Measurements from ENCODE around the gene IPO8. TPM values are rescaled to one million over a fixed set of nuclear protein-coding genes. Genes with fewer than 3 reads are reported as not detected.
A peak's percentile ranks its signal among the peaks of the same experiment; 100 is the strongest.
"Not testable (repeated sequence)": the region's sequence is repeated elsewhere in the genome, so short reads cannot be mapped to it uniquely, and the experiment has no call there.

IPO8 gene
- polyA plus RNA-seq, 5 donors = 34.5 to 54.9 (median 50.3) TPM

DNA sequence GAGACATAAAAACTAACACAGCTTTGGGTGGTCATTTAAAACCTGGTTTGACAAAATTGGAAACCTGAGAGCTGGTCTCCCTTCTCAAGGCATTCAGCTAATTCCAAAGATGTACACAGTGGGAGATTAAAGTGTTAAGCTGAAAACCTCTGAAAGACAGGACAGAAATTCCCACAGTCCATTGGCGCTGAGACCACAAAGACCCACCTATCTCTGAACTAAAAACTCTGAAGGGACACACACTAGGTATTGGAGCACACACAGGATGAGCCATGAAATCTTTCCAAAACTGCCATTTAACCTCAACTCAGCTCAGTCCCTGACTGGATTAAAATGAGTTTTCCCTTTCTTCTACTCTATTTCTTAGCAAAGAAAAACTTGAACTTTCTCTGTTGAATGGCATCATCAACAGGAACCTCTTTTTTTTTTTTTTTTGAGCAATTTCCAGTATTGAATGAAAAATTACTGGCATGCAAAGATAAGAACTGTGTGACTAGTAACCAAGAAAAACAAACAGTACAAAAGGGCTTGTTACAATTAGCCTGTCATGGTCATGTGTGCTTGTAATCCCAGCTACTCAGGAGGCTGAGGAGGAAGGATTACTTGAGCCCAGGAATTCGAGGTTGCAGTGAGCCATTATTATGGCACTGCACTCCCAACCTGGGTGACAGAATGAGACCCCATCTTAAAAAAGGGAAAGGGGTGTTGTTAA, 82.4 kb downstream of the IPO8 start:
- no peak for DNase-seq

DNA sequence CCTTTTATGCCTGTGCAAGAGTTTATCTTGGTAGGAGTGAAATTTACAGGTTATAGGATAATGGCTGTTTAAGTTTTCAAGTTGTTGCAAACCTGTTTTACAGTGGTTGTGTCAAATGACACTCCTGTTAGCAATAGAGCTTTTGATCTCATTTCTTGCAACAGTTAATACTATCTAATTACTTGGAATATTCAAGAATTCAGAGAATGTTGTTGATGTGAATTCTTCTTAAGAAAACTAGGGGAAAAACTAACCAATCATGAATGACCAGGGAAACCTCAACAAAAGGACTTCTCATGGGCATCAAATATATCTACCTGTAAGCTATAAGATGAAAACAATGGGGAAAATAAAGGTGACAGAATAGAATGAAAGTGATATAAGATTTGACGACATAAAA, 85.0 kb downstream of the IPO8 start:
- DNase-seq = no peak

DNA sequence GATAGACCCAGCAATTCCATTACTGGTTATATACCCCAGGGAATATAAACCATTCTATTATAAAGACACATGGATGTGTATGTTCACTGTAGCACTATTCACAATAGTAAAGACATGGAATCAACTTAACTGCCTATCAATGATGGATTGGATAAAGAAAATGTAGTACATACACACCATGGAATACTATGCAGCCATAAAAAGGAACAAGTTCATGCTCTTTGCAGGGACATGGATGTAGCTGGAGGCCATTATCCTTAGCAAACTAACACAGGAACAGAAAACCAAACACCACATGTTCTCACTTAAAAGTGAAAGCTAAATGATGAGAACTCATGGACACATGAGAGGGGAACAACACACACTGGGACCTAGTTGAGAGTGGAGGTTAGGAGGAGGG, 85.8 kb downstream of the IPO8 start:
- DNase-seq = not testable (repeated sequence)

DNA sequence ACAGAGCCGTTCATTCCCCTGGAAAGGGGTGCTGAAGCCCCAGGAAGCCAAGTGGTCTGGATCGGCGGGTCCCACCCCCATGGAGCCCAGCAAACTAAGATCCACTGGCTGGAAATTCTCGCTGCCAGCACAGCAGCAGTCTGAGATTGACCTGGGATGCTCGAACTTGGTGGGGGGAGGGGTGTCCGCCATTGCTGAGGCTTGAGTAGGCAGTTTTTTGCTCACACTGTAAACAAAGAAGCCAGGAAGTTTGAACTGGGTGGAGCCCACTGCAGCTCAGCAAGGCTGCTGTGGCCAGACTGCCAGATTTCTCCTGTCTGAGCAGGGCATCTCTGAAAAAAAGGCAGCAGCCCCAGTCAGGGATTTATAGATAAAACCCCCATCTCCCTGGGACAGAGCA, 91.4 kb downstream of the IPO8 start:
- DNase-seq = not testable (repeated sequence)

DNA sequence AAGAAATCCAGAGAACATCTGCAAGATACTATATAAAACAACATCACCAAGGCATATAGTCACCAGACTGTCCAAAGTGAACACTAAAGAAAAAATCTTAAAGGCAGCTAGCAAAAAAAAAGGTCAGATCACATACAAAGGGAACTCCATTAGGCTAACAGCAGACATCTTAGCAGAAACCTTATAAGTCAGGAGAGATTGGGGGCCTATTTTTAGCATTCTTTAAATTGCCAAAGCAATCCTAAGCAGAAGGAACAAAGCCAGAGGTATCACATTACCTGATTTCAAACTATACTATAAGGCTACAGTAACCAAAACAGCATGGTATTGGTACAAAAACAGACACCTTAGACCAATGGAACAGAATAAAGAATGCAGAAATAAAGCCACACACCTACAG, 92.5 kb downstream of the IPO8 start:
- no peak for DNase-seq

GRCh38 chr12:30602678-30603077, 93.0 kb downstream of the IPO8 start:
- DNase-seq = no peak

GRCh38 chr12:30599608-30600007, 96.1 kb downstream of the IPO8 start:
- no peak for DNase-seq

GRCh38 chr12:30598889-30599288, 96.8 kb downstream of the IPO8 start:
- no peak for DNase-seq

DNA sequence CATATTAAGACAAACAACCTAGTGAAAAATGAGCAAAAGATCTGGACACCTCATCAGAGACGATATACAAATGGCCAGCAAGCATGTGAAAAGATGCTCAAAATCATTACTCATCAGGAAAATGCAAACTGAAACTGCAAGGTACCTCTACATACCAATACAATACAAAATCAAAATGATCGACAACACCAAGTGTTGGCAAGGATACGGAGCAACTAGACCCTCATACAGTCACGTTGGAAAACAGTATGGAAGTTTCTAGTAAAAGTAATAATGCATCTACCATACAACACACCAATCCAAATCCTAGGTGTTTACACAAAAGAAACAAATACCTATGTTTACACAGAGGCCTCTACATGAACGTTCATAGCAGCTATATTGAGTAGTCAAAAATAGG, 99.9 kb downstream of the IPO8 start:
- no peak for DNase-seq

GRCh38 chr12:30594509-30594908, 101.2 kb downstream of the IPO8 start:
- DNase-seq = no peak

GRCh38 chr12:30588572-30588971, 107.1 kb downstream of the IPO8 start:
- not testable (repeated sequence) for DNase-seq

GRCh38 chr12:30587782-30588181, 107.9 kb downstream of the IPO8 start:
- DNase-seq = no peak

DNA sequence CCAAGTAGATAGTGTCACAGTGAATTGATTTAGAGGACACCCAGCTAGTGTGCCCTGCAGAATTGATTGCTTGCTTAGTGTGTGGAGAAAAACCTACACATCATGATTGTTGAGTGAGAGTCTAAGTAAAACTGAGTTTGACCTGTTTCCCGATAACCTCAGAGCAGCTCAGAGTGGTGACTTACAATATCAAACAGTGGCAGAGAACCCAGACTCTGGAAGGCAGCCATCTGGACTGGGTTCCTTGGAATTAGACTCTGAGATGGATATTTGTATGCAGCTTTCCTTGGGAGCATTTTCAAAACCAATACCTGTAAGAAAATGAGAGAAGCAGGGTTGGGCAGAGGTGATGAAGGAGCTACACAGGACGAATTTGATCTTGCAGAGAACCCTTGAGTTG, 109.8 kb downstream of the IPO8 start:
- DNase-seq = no peak

GRCh38 chr12:30582943-30583342, 112.7 kb downstream of the IPO8 start:
- DNase-seq = no peak

DNA sequence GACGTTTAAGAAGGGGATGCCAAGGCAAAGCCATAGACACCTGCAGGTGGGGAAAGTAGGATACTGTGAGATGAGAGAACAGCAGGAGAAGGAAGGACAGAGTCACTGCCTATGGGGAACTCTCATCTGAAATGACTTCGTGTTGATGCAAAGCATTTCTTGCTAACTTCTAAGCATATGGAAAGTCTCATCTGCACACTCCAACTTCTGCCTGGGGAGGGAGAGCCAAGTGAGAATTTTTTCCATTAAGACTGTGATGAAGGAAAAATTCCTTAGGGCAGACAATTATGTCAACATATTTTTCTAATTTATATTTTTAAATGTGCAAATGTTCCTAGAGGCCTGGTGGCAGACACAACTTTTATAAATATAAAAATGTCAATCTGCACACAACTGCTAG, 115.3 kb downstream of the IPO8 start:
- DNase-seq = peak; percentile 82 to 86

Other genes with a start within 250 kb of the IPO8 start
- 10 to 100 TPM; 39.0 to 67.0 (median 45.9) TPM for gene CAPRIN2, start 59.1 kb upstream of the IPO8 start, polyA plus RNA-seq (ENCODE audit: insufficient read depth in 1 of 5, insufficient read length in 5 of 5, low replicate concordance in 1 of 5)
- gene TSPAN11, start 230.9 kb upstream of the IPO8 start, polyA plus RNA-seq (ENCODE audit: insufficient read depth in 1 of 5, insufficient read length in 5 of 5, low replicate concordance in 1 of 5) = 10 to 100 TPM; 11.3 to 17.3 (median 12.6) TPM

Measured in right lung (tissue), 5 donors.